ENCODE measurements around the gene PPP3CA. TPM values are rescaled to one million over a fixed set of nuclear protein-coding genes. Genes with fewer than 3 reads are reported as not detected.

PPP3CA gene
- total RNA-seq, 1 experiment from 2014 or later: 133 TPM

GRCh38 chr4:101295691-101296090 lies 51.6 kb downstream of the PPP3CA start:
- no peak overlapping the region for H3K4me2 ChIP-seq (ENCODE audit: low read length)
- CTCF ChIA-PET: no interaction called here
- H2AFZ ChIP-seq (ENCODE audit: low read depth, low read length, poor library complexity, severe bottlenecking): no peak overlapping the region
- no TSS peak for BruUV-seq (replicated peaks)
- RAD21 ChIA-PET (ENCODE audit: low non-redundant PET in 1 of 2, low total read pairs in 2 of 2, uncharacterized antibody in 2 of 2, unreplicated experiment in 2 of 2): no interaction called here
- H3K4me3 ChIP-seq (replicated peaks in 1 of 2; ENCODE audit: low read depth in 1 of 2, low read length in 2 of 2): no peak overlapping the region
- H3K79me2 ChIP-seq (ENCODE audit: insufficient read depth, low read length): peaks cover 83% of the 10 kb centered on the region
- no peak for TF ChIP-seq ELF1 (IDR thresholded peaks at IDR 0.05; ENCODE audit: borderline replicate concordance, low read depth)
- TF ChIP-seq REST (IDR thresholded peaks at IDR 0.05; ENCODE audit: low read depth): no peak
- no peak for TF ChIP-seq RAD21 (IDR thresholded peaks at IDR 0.05; ENCODE audit: low read depth)
- no peak for TF ChIP-seq POLR2AphosphoS5 (IDR thresholded peaks at IDR 0.05; ENCODE audit: low read depth, low read length)
- TF ChIP-seq YY1 (IDR thresholded peaks at IDR 0.05; ENCODE audit: extremely low read depth, insufficient replicate concordance, low read depth, low read length): no peak
- no peak for TF ChIP-seq SP1 (IDR thresholded peaks at IDR 0.05; ENCODE audit: low read depth)
- no peak for TF ChIP-seq SRF (IDR thresholded peaks at IDR 0.05; ENCODE audit: low read depth)
- TF ChIP-seq ZNF274 (IDR thresholded peaks at IDR 0.05; ENCODE audit: low read depth, low read length): no peak
- no peak for TF ChIP-seq EZH2phosphoT487 (IDR thresholded peaks at IDR 0.05; ENCODE audit: borderline replicate concordance)
- no peak for TF ChIP-seq CEBPB (IDR thresholded peaks at IDR 0.05; ENCODE audit: low read depth)
- TF ChIP-seq CTCF (IDR thresholded peaks at IDR 0.05 in 2 of 3, conservative IDR thresholded peaks at IDR 0.05 in 1 of 3; ENCODE audit: borderline replicate concordance in 1 of 3, insufficient read depth in 1 of 3, low read depth in 2 of 3, low read length in 2 of 3): no peak
- no peak for TF ChIP-seq ZBTB33 (IDR thresholded peaks at IDR 0.05; ENCODE audit: extremely low read depth, insufficient replicate concordance, low read length)
- TF ChIP-seq POLR2A (IDR thresholded peaks at IDR 0.05; ENCODE audit: borderline replicate concordance, extremely low read depth, insufficient read depth, insufficient read length): no peak
- TF ChIP-seq EZH2 (IDR thresholded peaks at IDR 0.05): no peak
- TF ChIP-seq JUND (IDR thresholded peaks at IDR 0.05): no peak
- TF ChIP-seq FOSL1 (IDR thresholded peaks at IDR 0.05; ENCODE audit: low read depth): no peak
- no peaks in the 10 kb centered on the region for H4K20me1 ChIP-seq (ENCODE audit: insufficient read depth)
- no peaks in the 10 kb centered on the region for H3K27me3 ChIP-seq (ENCODE audit: insufficient read depth, low read length)
- H3K4me1 ChIP-seq (ENCODE audit: control insufficient read depth in 1 of 2, insufficient read depth in 2 of 2, low read length in 2 of 2): no peaks in the 10 kb centered on the region; a peak in 1 of 4 replicates
- no peaks in the 10 kb centered on the region for H3K9me2 ChIP-seq (ENCODE audit: insufficient read depth)
- ATAC-seq (no peak), DNase-seq (ENCODE audit: low read depth, low spot score) (no peak)
- intact Hi-C loops (cut with micrococcal nuclease): no loop called here
- POLR2A ChIA-PET: no interaction called here
- no peak overlapping the region for H3K27ac ChIP-seq (ENCODE audit: low read depth, low read length)
- H3K9ac ChIP-seq (ENCODE audit: low read length): no peak overlapping the region
- H3K9me3 ChIP-seq (ENCODE audit: control insufficient read depth in 1 of 2, insufficient read depth in 1 of 2, low read depth in 1 of 2, low read length in 2 of 2): no peaks in the 10 kb centered on the region
- H3K36me3 ChIP-seq (ENCODE audit: control insufficient read depth in 1 of 2, insufficient read depth in 2 of 2, low read length in 2 of 2): no peaks in the 10 kb centered on the region

Measured in HCT116 (cell line).